Activated CD4-positive, CD25-positive, alpha-beta regulatory T cell treated with anti-CD3 and anti-CD28 coated beads, Interleukin-2, amount 50 U/mL, for 72 hours (primary cell): ENCODE data around the gene DNAJC17.

Source experiments
- DNase-seq: peaks from one replicate; pipeline ENCODE4 v3.0.0; 2021

The DNAJC17 gene

DNA sequence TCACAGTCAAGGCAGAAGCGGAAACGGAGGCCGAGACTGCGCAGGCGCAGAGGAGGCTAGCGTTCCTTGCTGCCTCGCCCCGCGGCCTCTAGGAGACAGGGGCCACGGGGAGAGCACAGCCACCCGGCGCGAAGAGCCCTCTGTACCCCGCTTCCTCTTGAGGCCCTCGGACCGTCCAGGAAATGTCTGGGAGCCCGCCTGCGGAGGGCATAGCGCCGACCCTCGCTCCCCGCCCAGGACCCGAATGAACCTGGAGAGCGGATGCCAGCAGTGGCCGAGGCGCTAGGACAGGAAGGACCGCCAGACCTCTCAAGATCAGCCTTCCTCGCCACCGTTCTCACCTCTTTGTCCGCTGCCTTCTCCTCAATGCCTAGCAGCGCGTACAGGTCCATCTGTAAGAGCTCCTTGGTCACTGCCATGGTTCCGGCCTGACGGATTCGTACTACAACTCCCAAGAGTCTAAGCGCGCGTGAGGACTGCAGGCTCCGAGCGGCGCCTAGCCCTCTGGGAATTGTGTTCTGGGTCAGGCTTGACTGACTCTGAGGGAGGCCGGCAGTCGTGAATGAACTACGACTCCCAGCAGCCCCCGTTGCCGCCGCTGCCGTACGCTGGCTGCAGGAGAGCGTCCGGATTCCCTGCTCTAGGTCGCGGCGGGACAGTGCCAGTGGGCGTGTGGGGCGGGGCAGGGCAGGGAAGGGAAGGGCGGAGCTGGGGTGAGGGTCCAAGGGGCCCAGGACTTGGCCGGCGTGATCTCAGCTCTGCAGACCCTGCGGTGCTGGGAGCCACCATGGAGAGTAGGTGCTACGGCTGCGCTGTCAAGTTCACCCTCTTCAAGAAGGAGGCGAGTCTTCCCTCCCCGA is at the start of gene DNAJC17, which contains the start of gene ZFYVE19:
Gene DNAJC17 (minus strand): TSS at position 446 of the 860 bp plus-strand sequence. CDS start 27 bp downstream, at position 419.
Gene ZFYVE19 (plus strand): TSS at position 62 of the 860 bp plus-strand sequence. CDS start 501 bp downstream, at position 563.
- DNase-seq, result peak; percentile 94

GRCh38 chr15:40856746-40857145 is 49.5 kb upstream of the DNAJC17 start:
- DNase-seq, result no peak

DNA sequence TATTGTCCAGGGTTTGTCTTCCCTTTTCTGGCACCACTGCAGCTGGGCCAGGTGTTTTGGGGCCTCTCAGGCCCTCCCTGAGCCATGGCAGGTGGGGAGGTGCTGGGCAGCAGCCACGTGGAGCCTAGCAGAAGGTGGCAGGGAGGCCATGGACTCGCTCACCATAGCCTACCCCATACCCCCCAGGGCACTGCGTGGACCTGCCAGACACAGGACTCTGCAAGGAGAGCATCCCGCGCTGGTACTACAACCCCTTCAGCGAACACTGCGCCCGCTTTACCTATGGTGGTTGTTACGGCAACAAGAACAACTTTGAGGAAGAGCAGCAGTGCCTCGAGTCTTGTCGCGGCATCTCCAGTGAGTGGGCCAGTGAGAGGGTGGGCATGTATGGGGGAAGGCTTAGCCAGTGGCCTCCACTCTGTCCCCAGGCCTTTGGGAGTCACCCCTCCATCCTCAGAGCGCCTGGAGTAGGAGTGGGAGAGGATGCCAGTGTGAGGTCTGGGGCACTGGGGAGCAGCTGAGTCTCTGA is 48.5 kb upstream of the DNAJC17 start:
- no peak for DNase-seq

GRCh38 chr15:40854161-40854560 is 46.9 kb upstream of the DNAJC17 start:
- DNase-seq, result no peak

DNA sequence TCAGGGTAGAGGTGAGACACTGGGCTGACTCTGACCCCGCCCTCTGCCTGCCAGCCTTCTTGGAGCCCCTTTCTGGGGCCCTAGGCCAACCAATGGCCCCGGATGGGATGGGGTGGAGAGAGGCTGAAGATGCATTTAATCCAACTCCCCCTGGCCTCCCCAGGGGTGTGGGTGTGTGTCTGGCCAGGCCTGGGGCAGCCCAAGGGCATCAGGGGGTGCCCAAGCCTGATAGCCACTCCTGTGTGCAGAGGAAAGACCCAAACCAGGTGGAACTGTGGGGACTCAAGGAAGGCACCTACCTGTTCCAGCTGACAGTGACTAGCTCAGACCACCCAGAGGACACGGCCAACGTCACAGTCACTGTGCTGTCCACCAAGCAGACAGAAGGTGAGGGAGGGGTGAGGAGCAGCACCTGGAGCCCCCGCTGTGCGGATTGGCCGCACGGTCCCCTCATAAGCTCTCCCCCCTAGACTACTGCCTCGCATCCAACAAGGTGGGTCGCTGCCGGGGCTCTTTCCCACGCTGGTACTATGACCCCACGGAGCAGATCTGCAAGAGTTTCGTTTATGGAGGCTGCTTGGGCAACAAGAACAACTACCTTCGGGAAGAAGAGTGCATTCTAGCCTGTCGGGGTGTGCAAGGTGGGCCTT is 46.1 kb upstream of the DNAJC17 start:
- no peak for DNase-seq

DNA sequence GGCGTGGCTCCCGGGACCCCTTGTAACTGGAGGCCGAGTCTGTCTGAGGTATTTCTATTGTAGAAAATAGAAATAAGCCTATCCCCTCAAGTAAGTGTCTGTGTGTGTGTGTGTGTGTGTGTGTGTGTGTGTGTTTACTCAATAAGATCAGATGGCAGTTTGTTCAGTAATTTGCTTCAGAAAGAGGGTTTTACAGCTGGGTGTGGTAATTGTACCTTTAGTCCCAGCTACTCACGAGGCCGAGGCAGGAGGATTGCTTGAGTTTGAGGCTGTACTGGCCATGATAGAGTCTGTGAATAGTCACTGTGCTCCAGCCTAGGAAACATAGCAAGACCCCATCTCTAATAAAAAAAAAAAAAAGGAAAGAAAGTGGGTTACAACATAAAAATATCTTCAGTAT is 45.3 kb upstream of the DNAJC17 start:
- DNase-seq, result no peak

DNA sequence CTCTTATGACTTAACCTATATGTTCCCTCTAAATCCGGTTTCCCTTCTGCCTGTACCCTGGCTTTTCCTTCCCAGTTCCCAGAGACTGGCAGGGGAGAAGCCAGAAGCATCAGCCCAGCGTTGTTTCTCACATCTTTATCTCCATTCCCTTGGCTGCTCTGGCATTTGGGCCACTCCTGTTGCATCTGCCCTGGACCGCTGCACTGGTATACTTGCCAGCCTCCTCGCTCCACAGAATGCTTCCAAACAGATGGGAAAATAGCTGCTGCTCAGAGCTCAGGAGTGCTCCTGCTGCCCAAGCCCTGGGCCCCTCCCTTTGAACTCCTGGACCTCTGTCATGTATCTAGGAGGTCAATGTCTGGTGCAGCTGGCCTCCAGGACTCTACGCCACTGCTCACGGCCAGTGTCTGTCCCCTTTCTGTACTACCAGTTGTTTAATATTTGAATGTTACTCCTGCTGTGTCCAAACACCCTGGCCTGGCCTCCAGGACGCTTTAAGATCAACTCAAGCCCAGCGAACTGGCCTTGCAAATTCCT is 43.4 kb upstream of the DNAJC17 start:
- no peak for DNase-seq

DNA sequence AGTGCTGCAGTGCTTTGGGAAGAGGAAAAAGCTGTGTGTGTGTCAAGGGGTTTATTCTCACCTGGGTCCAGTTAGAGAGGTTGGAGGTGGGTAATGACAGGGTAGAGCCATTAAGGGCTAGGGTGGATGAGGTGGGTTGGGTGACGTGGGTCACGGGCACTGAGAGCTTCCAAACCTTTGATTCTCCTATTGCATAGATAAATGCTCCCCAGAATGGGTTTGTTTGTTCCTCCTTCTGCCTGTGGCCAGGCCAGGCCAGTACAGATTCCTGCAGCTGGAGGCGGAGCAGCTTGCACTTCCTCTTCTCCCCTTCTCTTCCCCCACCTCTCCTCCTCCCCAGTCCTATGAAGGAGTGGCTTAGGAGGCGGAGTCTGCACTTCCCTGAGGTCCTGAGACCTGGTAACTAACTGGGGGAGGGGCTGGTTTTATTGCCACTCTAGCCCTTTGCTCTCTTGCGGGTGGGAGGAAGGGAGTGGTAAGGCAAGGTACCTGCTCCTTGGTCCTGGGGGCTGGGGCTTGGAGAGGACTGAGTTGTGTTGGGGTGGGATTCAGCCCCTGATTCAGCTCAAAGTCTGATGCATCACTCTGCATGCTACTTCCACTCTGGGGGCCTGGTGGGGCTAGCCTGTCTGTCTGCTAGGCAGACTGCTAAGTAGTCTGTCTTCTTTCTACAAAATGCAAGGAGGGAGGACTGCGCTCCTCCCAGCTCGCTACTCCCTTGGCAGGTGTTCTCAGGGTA is 40.1 kb upstream of the DNAJC17 start:
- no peak for DNase-seq

DNA sequence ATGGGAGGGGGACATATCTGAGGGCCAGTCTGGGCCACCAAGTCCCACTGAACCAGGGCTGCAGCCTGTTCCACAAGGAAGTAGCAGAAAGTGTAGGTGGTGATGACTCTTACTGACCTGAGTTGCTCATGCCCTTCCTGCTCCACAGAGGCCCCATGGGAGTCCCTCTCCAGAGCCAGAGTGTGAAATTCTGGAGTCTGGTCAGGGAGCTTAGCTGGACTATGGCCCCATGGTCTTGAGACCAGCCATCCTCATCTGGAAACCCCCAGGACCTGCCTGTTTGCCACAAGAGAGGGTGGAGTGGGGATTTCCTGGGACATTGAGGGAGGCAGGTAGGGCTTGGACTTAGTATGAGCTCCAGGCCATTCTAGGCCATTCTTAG is 39.6 kb upstream of the DNAJC17 start:
- no peak for DNase-seq

GRCh38 chr15:40845511-40846284 is 38.4 kb upstream of the DNAJC17 start:
- no peak for DNase-seq

- no peak for DNase-seq
These were observed 37.8 kb upstream of the DNAJC17 start for GRCh38 chr15:40845036-40845435.

GRCh38 chr15:40844696-40845030 is 37.4 kb upstream of the DNAJC17 start:
- no peak for DNase-seq

DNA sequence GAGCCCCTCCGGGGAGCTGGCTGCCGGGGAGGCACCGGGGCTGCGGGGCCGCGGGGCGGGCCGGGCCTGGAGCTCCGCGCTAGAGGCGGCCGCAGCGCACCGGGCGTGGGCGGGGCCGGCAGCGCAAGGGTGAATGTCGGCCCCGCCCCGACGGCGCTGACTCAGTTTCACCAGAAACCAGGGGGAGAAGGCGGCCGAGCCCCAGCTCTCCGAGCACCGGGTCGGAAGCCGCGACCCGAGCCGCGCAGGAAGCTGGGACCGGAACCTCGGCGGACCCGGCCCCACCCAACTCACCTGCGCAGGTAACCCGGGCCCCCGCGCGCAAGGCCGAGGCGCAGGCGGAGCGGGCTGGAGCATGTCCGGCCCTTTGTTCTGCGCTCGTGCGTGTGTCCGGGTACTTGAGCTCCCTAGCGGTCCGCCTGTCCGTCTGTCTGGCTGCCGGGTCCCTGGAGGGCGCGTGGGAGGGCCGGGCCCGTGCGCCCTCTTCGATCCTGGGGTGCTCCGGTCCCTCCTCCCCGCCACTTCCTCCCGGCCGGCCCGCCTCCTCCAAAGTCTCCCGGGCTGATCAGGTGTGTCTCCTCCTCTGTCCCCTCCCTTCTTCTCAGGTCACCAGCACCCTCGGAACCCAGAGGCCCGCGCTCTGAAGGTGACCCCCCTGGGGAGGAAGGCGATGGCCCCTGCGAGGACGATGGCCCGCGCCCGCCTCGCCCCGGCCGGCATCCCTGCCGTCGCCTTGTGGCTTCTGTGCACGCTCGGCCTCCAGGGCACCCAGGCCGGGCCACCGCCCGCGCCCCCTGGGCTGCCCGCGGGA is 36.8 kb upstream of the DNAJC17 start, which contains the start of gene SPINT1:
Gene SPINT1 (plus strand): TSS at position 164 of the 811 bp plus-strand sequence. CDS start 507 bp downstream, at position 671.
- DNase-seq, result peak; percentile 76

DNA sequence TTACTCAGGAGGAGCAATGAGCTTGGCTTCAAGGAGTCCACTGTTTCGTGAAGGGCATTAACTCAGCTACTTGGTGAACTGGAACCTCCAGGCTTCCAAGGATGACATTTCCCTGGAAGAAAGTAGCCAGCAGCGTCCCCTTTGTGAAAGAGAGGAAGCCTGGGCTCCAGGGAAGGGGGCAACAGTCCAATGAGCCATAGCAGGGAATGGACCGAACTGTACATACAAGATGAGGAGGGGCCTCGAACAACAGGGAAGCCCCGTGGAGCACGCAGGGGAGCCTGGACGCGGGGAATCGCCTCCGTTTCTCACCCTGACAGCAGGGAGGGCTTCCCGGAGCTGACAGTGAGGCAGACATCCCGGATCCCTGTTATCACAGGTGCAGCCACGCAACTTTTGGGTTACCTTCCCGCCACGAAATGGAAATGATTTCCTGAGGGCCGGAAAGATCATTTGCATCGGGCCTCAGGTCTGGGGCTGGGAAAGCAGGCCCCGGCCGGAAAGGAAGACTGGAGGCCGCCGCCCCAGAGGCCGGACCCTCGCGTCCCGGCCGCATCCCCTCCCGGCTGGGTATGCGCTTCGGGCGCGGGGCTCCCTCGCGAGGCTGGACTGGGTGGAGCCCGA is 36.1 kb upstream of the DNAJC17 start:
- DNase-seq, result no peak

GRCh38 chr15:40841741-40842140 is 34.5 kb upstream of the DNAJC17 start:
- no peak for DNase-seq

- no peak for DNase-seq
These were observed 31.5 kb upstream of the DNAJC17 start for GRCh38 chr15:40838756-40839155.

GRCh38 chr15:40836020-40836419 is 28.7 kb upstream of the DNAJC17 start:
- no peak for DNase-seq

DNA sequence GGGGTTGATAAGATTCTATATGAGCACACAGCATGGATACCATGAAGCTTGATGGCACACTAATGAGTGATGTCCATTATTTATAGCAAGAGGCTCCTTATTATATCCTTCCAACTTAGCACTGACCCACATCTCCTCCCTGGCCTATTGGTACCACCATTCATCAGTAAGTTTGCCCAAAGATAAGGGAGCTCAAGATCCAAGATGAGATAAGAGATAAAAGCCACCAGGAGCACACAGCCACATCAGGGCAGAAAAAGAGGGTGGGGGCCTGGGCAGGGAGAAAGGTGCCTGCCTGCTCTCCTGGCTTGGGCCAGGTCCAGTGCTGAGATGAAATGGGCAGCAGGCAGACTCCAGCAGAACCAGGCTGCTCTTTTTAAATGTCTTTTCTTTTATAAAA is 25.6 kb upstream of the DNAJC17 start:
- no peak for DNase-seq

DNA sequence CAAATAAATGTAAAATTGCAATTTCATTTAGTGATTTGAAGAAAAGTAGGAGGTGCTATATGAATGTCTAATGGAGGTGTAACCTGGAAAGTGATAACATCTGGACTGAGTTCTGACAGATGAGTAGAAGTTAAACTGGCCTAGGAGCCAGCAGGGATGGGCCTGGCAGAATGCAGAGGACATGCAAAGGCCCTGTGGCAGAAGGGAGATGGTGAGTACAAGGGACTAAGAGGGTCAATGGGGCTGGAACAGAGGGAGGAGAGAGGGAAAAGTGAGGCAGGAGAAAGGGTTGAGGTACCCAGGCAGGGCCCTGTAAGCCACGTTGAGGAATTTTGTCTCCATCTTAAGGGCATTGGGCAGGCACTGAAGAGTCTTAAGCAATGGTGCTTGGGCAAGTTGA is 24.6 kb upstream of the DNAJC17 start:
- DNase-seq, result no peak

DNA sequence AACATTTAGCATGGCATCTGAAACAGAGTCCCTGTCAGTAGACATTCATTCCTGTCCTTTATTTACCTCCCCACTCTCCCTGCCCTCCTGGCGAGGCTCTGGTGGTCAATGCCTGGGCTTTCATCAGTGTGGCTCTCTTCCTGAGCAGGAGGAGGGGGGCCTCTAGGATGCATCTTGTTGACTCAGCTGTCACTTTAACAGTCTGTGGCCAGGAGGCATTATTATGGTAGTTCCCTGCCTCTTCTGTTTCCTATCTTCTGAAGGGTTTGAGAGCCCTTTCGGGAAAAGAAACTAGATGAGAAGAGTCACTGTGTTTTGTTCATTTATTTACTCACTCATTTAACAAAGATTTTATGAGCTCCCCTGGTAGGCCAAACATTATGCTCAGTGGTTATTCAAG is 23.6 kb upstream of the DNAJC17 start:
- no peak for DNase-seq

DNA sequence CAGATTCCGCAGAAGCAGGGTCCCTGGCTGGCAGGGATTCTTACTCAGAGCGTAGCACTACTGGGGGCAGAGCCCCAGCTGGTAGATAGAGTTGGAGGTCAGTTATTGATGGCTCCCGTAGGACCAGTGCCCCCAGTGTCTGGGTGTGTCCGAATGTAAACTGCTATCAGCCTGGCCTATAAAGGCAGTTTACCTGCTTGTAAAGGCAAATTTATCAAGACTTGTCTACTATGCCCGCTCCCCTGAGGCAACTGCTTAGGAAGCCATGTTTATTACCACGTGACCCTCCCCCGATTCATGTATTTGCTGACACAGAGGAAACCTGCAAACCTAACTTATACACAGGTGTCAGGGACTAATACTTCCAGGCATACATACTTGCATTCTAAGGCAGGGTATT is 21.8 kb upstream of the DNAJC17 start:
- DNase-seq, result no peak
